Measurements from ENCODE around the gene CALML5.

- TF ChIP-seq, protein P1, sequence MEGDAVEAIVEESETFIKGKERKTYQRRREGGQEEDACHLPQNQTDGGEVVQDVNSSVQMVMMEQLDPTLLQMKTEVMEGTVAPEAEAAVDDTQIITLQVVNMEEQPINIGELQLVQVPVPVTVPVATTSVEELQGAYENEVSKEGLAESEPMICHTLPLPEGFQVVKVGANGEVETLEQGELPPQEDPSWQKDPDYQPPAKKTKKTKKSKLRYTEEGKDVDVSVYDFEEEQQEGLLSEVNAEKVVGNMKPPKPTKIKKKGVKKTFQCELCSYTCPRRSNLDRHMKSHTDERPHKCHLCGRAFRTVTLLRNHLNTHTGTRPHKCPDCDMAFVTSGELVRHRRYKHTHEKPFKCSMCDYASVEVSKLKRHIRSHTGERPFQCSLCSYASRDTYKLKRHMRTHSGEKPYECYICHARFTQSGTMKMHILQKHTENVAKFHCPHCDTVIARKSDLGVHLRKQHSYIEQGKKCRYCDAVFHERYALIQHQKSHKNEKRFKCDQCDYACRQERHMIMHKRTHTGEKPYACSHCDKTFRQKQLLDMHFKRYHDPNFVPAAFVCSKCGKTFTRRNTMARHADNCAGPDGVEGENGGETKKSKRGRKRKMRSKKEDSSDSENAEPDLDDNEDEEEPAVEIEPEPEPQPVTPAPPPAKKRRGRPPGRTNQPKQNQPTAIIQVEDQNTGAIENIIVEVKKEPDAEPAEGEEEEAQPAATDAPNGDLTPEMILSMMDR (IDR thresholded peaks at IDR 0.05 in 2 of 3, conservative IDR thresholded peaks at IDR 0.05 in 1 of 3; ENCODE audit: borderline replicate concordance in 1 of 3, insufficient read depth in 1 of 3, low read depth in 2 of 3, low read length in 2 of 3): no peak
- TF ChIP-seq EGR1 (IDR thresholded peaks at IDR 0.05; ENCODE audit: low read depth) (no peak), POLR2A (IDR thresholded peaks at IDR 0.05; ENCODE audit: borderline replicate concordance, extremely low read depth, insufficient read depth, insufficient read length) (no peak), RAD21 (IDR thresholded peaks at IDR 0.05; ENCODE audit: low read depth) (no peak), ZBTB33 (IDR thresholded peaks at IDR 0.05; ENCODE audit: extremely low read depth, insufficient replicate concordance, low read length) (no peak), CEBPB (IDR thresholded peaks at IDR 0.05; ENCODE audit: low read depth) (no peak), SRF (IDR thresholded peaks at IDR 0.05; ENCODE audit: low read depth) (no peak)
Observed at GRCh38 chr10:5532307-5532605, 32.9 kb upstream of the CALML5 start.

Measured in HCT116 (cell line).